ENCODE results near the gene NDUFB3. TPM values are rescaled to one million over a fixed set of nuclear protein-coding genes. Genes with fewer than 3 reads are reported as not detected.
A peak's percentile ranks its signal among the peaks of the same experiment; 100 is the strongest.
"Not testable (repeated sequence)": the region's sequence is repeated elsewhere in the genome, so short reads cannot be mapped to it uniquely, and the experiment has no call there.

NDUFB3 gene
- total and polyA plus RNA-seq, 4 experiments from 2014 or later = 48.7 to 298 (median 157) TPM

GRCh38 chr2:201042451-201042850 is 29.4 kb upstream of the NDUFB3 start:
- H3K27me3 ChIP-seq (ENCODE audit: insufficient read depth, low read length); H3K4me3 ChIP-seq (ENCODE audit: low read length in 2 of 2); POLR2A ChIA-PET (ENCODE audit: partially characterized antibody); DNase-seq; H3K27ac ChIP-seq (ENCODE audit: low read depth, low read length); H3K27ac Mint-ChIP-seq; H3K9me3 ChIP-seq (ENCODE audit: control insufficient read depth in 1 of 2, low read length in 2 of 2); H3K36me3 ChIP-seq (ENCODE audit: insufficient read depth, low read length); intact Hi-C loops (cut with micrococcal nuclease); CTCF ChIA-PET (ENCODE audit: partially characterized antibody); H3K27me3 Mint-ChIP-seq; H3K4me1 ChIP-seq (ENCODE audit: insufficient read depth, low read length); H3K4me3 Mint-ChIP-seq: not testable (repeated sequence)
- H3K4me1 Mint-ChIP-seq = peaks cover 5 to 32% (median 15%) of the 10 kb centered on the region in 4 donors
- peaks cover 39 to 42% of the 10 kb centered on the region in 2 donors for H3K36me3 Mint-ChIP-seq
- peaks cover 0 to 11% (median 8%) of the 10 kb centered on the region in 8 donors for H3K9me3 Mint-ChIP-seq

GRCh38 chr2:201043050-201043449 is 28.8 kb upstream of the NDUFB3 start:
- peaks cover 5 to 32% (median 15%) of the 10 kb centered on the region in 4 donors for H3K4me1 Mint-ChIP-seq
- POLR2A ChIA-PET (ENCODE audit: partially characterized antibody); intact Hi-C loops (cut with micrococcal nuclease); H3K9me3 ChIP-seq (ENCODE audit: control insufficient read depth in 1 of 2, low read length in 2 of 2); H3K4me1 ChIP-seq (ENCODE audit: insufficient read depth, low read length); H3K36me3 ChIP-seq (ENCODE audit: insufficient read depth, low read length); H3K27ac ChIP-seq (ENCODE audit: low read depth, low read length); H3K4me3 ChIP-seq (ENCODE audit: low read length in 2 of 2); H3K27ac Mint-ChIP-seq; DNase-seq; H3K27me3 Mint-ChIP-seq; H3K4me3 Mint-ChIP-seq; H3K27me3 ChIP-seq (ENCODE audit: insufficient read depth, low read length): not testable (repeated sequence)
- peaks cover 42 to 43% of the 10 kb centered on the region in 2 donors for H3K36me3 Mint-ChIP-seq
- CTCF ChIA-PET (ENCODE audit: partially characterized antibody) = interaction anchor here (1.8 kb wide), 1 partner anchor 21 kb away, joined by 4 read pairs; no protein-coding TSS in a partner anchor
- peaks cover 0 to 17% (median 11%) of the 10 kb centered on the region in 8 donors for H3K9me3 Mint-ChIP-seq

GRCh38 chr2:201046881-201047280 is 24.9 kb upstream of the NDUFB3 start:
- intact Hi-C loops (cut with micrococcal nuclease) = no loop called here
- H3K27ac ChIP-seq (ENCODE audit: low read depth, low read length) = no peak overlapping the region
- ChIA-PET POLR2A (ENCODE audit: partially characterized antibody) (no interaction called here), CTCF (ENCODE audit: partially characterized antibody) (no interaction called here)
- H3K27me3 ChIP-seq (ENCODE audit: insufficient read depth, low read length) = no peaks in the 10 kb centered on the region
- Mint-ChIP-seq H3K4me1 (peaks cover 10 to 24% (median 13%) of the 10 kb centered on the region in 4 donors), H3K9me3 (peaks cover 0 to 13% (median 9%) of the 10 kb centered on the region in 8 donors), H3K36me3 (peaks cover 35 to 38% of the 10 kb centered on the region in 2 donors), H3K4me3 (no peak overlapping the region), H3K27ac (peak overlapping the region in 1 of 7 donors; percentile 53), H3K27me3 (no peaks in the 10 kb centered on the region)
- no peaks in the 10 kb centered on the region for H3K36me3 ChIP-seq (ENCODE audit: insufficient read depth, low read length)
- H3K4me3 ChIP-seq (ENCODE audit: low read length in 2 of 2) = no peak overlapping the region
- no peaks in the 10 kb centered on the region for H3K9me3 ChIP-seq (ENCODE audit: control insufficient read depth in 1 of 2, low read length in 2 of 2)
- no peak for DNase-seq
- no peaks in the 10 kb centered on the region for H3K4me1 ChIP-seq (ENCODE audit: insufficient read depth, low read length)

GRCh38 chr2:201049455-201049854 is 22.3 kb upstream of the NDUFB3 start:
- Mint-ChIP-seq H3K27me3 (no peaks in the 10 kb centered on the region), H3K4me3 (no peak overlapping the region), H3K9me3 (peaks cover 0 to 13% (median 9%) of the 10 kb centered on the region in 8 donors), H3K27ac (no peak overlapping the region), H3K36me3 (peaks cover 38 to 42% of the 10 kb centered on the region in 2 donors), H3K4me1 (peaks cover 18 to 38% (median 24%) of the 10 kb centered on the region in 4 donors)
- H3K4me3 ChIP-seq (ENCODE audit: low read length in 2 of 2) = no peak overlapping the region
- DNase-seq = no peak
- H3K36me3 ChIP-seq (ENCODE audit: insufficient read depth, low read length) = no peaks in the 10 kb centered on the region
- intact Hi-C loops (cut with micrococcal nuclease) = no loop called here
- no peak overlapping the region for H3K27ac ChIP-seq (ENCODE audit: low read depth, low read length)
- H3K4me1 ChIP-seq (ENCODE audit: insufficient read depth, low read length) = no peaks in the 10 kb centered on the region
- no peaks in the 10 kb centered on the region for H3K27me3 ChIP-seq (ENCODE audit: insufficient read depth, low read length)
- ChIA-PET CTCF (ENCODE audit: partially characterized antibody) (interaction anchor here (1.7 kb wide), 1 partner anchor 128 kb away, joined by 7 read pairs; no protein-coding TSS in a partner anchor), POLR2A (ENCODE audit: partially characterized antibody) (no interaction called here)
- no peaks in the 10 kb centered on the region for H3K9me3 ChIP-seq (ENCODE audit: control insufficient read depth in 1 of 2, low read length in 2 of 2)

GRCh38 chr2:201057087-201057521 is 14.7 kb upstream of the NDUFB3 start:
- POLR2A ChIA-PET (ENCODE audit: partially characterized antibody) = interaction anchor here (0.7 kb wide), 1 partner anchor 15 kb away, joined by 4 read pairs; the partner anchor contains the start of gene NDUFB3
- Histone ChIP-seq H3K9me3 (ENCODE audit: control insufficient read depth in 1 of 2, low read length in 2 of 2) (no peaks in the 10 kb centered on the region), H3K4me3 (ENCODE audit: low read length in 2 of 2) (no peak overlapping the region), H3K36me3 (ENCODE audit: insufficient read depth, low read length) (peaks cover 4% of the 10 kb centered on the region), H3K4me1 (ENCODE audit: insufficient read depth, low read length) (peaks cover 16% of the 10 kb centered on the region), H3K27me3 (ENCODE audit: insufficient read depth, low read length) (no peaks in the 10 kb centered on the region), H3K27ac (ENCODE audit: low read depth, low read length) (no peak overlapping the region)
- no peak overlapping the region for H3K4me3 Mint-ChIP-seq
- CTCF ChIA-PET (ENCODE audit: partially characterized antibody) = interaction anchor here (0.9 to 1.5 kb wide), 4 partner anchors 12 to 175 kb away, joined by 3 to 7 read pairs (median 4); no protein-coding TSS in a partner anchor
- peaks cover 16 to 34% of the 10 kb centered on the region in 2 donors for H3K36me3 Mint-ChIP-seq
- no peaks in the 10 kb centered on the region for H3K9me3 Mint-ChIP-seq
- peak overlapping the region in 4 of 7 donors; percentile 36 to 58 (median 44) for H3K27ac Mint-ChIP-seq
- peaks cover 19 to 50% (median 37%) of the 10 kb centered on the region in 4 donors for H3K4me1 Mint-ChIP-seq
- H3K27me3 Mint-ChIP-seq = no peaks in the 10 kb centered on the region
- intact Hi-C loops (cut with micrococcal nuclease) = no loop called here
- no peak for DNase-seq

- ChIA-PET CTCF (ENCODE audit: partially characterized antibody) (interaction anchor here (0.9 kb wide), 1 partner anchor 11 kb away, joined by 7 read pairs; no protein-coding TSS in a partner anchor), POLR2A (ENCODE audit: partially characterized antibody) (no interaction called here)
These were observed 14.0 kb upstream of the NDUFB3 start for GRCh38 chr2:201057715-201058248.

GRCh38 chr2:201058914-201059313 is 12.9 kb upstream of the NDUFB3 start:
- no peak overlapping the region for H3K4me3 ChIP-seq (ENCODE audit: low read length in 2 of 2)
- ChIA-PET POLR2A (ENCODE audit: partially characterized antibody) (no interaction called here), CTCF (ENCODE audit: partially characterized antibody) (interaction anchor here (0.8 to 1.1 kb wide), 2 partner anchors 10 to 56 kb away, joined by 3 to 7 read pairs; no protein-coding TSS in a partner anchor)
- H3K27ac ChIP-seq (ENCODE audit: low read depth, low read length) = no peak overlapping the region
- intact Hi-C loops (cut with micrococcal nuclease) = no loop called here
- Mint-ChIP-seq H3K36me3 (peaks cover 10 to 31% of the 10 kb centered on the region in 2 donors), H3K9me3 (no peaks in the 10 kb centered on the region), H3K27ac (peak overlapping the region in 4 of 7 donors; percentile 2 to 55 (median 26)), H3K4me3 (no peak overlapping the region), H3K27me3 (no peaks in the 10 kb centered on the region), H3K4me1 (peaks cover 24 to 48% (median 37%) of the 10 kb centered on the region in 4 donors)
- DNase-seq = no peak
- peaks cover 16% of the 10 kb centered on the region for H3K4me1 ChIP-seq (ENCODE audit: insufficient read depth, low read length)
- peaks cover 4% of the 10 kb centered on the region for H3K36me3 ChIP-seq (ENCODE audit: insufficient read depth, low read length)
- no peaks in the 10 kb centered on the region for H3K9me3 ChIP-seq (ENCODE audit: control insufficient read depth in 1 of 2, low read length in 2 of 2)
- H3K27me3 ChIP-seq (ENCODE audit: insufficient read depth, low read length) = no peaks in the 10 kb centered on the region

More at GRCh38 chr2:201057715-201058248, 14.0 kb upstream of the NDUFB3 start:
- Mint-ChIP-seq H3K27me3 (no peaks in the 10 kb centered on the region), H3K27ac (peak overlapping the region in 6 of 7 donors; percentile 9 to 79 (median 62)), H3K4me3 (no peak overlapping the region), H3K4me1 (peaks cover 16 to 44% (median 31%) of the 10 kb centered on the region in 4 donors), H3K36me3 (peaks cover 11 to 30% of the 10 kb centered on the region in 2 donors), H3K9me3 (no peaks in the 10 kb centered on the region)
- DNase-seq = no peak
- peaks cover 16% of the 10 kb centered on the region for H3K4me1 ChIP-seq (ENCODE audit: insufficient read depth, low read length)
- H3K36me3 ChIP-seq (ENCODE audit: insufficient read depth, low read length) = peaks cover 4% of the 10 kb centered on the region
- H3K27me3 ChIP-seq (ENCODE audit: insufficient read depth, low read length) = no peaks in the 10 kb centered on the region
- H3K27ac ChIP-seq (ENCODE audit: low read depth, low read length) = no peak overlapping the region
- intact Hi-C loops (cut with micrococcal nuclease) = no loop called here
- no peak overlapping the region for H3K4me3 ChIP-seq (ENCODE audit: low read length in 2 of 2)
- no peaks in the 10 kb centered on the region for H3K9me3 ChIP-seq (ENCODE audit: control insufficient read depth in 1 of 2, low read length in 2 of 2)
